HG03045 (cell line): ENCODE measurements around the gene WASF3.

ENCODE experiments used
- ATAC-seq: cut with Tn5 transposase; IDR thresholded peaks from one replicate; pipeline ENCODE4 v1.9.1; 2021; ENCODE audit warnings: mild to moderate bottlenecking, moderate library complexity; ENCODE audit not compliant: unreplicated experiment

The WASF3 gene

GRCh38 chr13:26557393-26558073 is at the start of gene WASF3:
Gene WASF3 (plus strand): TSS chr13:26557683. CDS start chr13:26642271, 84,588 bp downstream.
- peak; percentile 91 for ATAC-seq

- no peak for ATAC-seq
Measured at GRCh38 chr13:26508885-26509284, 48.6 kb upstream of the WASF3 start.

GRCh38 chr13:26509491-26509890 is 48.0 kb upstream of the WASF3 start:
- ATAC-seq = no peak

DNA sequence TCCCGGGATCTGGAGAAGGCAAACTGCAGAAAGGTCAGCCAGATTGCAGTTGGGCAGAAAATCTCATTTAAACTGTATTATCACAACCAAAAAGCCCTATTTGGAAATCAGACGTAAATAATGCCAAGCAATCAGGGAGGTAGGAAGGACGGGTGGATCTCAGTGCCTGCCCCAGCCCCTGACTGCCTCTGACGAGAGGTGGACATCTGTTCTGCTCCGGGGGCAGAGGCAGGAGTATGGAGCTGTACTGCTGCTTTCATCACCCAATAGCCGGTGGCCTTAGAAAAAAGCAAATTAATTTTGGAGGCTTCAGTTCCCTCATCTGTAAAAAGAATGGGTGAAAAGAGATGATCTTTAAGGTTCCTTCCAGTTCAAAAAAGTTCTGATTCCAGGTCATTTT is 43.6 kb upstream of the WASF3 start:
- ATAC-seq = no peak

DNA sequence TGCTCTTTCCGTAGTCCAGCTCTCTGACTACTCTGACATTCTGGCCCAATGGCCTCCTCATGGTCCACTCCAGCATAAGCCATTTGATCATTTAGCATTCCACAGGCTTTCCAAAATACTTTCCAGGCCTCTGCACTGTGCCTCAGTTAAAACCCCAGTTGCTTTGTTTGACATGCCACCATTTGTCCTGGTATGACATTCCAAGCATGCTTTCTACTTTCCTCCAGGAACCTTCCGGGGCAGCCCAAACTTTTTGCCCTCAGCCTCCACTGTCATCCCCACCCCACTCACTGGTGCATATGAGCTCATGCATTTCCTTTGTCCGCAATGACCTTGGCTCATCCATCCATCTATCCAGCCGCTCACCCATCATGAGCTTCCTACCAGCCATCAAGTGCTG is 41.8 kb upstream of the WASF3 start:
- no peak for ATAC-seq

DNA sequence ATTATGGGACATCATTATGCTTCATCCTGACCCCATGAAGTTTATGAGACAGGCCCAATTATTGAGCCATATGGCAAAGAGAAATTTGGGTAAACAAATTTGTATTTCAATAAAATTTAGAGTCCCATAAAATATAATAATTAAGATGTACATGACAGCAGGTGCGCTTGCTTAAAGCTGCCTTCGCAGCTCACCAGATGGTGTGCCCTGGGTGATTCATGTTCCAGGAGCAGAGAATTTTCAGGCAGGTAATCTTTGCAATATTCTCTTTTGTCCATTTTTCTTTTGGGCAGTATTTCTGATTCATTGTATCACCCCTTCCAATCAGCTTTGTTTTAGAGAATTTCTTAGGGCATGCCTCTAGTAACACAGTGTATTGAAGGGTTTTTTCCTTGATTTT is 39.5 kb upstream of the WASF3 start:
- ATAC-seq = no peak

- ATAC-seq = no peak
Measured at GRCh38 chr13:26518451-26518959, 39.0 kb upstream of the WASF3 start.

DNA sequence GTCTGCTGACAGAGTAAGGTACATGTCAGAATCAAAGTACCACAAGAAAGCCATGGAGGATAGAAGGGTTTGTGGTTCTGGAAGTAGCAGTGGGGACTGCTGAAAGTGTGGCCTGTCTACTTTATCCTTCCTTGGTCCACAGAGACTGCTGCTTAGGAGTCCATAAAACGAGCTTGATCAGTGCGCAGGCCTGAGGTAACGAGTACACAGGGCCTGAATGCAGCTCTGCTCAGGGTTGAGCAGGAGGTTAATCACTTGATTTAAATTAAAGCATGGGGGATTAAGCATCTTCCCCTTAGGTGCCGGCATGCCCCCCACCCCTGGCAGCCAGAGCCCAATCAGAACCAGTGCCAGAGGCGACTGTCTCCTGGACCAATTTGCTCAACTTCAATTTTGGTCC is 34.9 kb upstream of the WASF3 start:
- ATAC-seq = no peak

GRCh38 chr13:26523007-26523406 is 34.5 kb upstream of the WASF3 start:
- ATAC-seq = no peak

- ATAC-seq = no peak
Measured at GRCh38 chr13:26525528-26525927, 32.0 kb upstream of the WASF3 start.

DNA sequence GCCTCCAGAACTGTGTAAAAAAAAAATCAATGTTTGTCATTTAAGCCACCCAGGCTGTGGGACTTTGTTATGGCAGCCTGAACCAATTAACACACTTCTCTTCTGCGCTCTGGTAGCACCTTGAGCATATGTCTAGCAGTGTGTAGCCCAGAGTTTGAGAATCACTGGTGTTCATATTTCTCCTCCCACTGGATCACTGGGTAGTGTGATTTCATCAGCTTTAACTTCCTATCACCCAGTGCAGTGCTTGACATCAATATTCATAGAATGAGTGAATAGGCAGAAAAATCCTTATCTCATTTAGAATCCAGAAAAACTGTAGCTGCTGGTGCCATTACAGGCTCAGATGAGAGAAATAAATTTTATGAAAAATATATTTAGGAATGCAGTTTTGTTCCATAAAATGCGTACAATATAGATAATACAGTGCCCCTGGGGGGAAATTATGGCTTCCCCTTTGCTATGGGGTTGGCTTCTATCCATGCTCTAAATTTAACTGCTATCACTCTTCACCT is 30.7 kb upstream of the WASF3 start:
- ATAC-seq = no peak

GRCh38 chr13:26528527-26528926 is 29.0 kb upstream of the WASF3 start:
- ATAC-seq = no peak

DNA sequence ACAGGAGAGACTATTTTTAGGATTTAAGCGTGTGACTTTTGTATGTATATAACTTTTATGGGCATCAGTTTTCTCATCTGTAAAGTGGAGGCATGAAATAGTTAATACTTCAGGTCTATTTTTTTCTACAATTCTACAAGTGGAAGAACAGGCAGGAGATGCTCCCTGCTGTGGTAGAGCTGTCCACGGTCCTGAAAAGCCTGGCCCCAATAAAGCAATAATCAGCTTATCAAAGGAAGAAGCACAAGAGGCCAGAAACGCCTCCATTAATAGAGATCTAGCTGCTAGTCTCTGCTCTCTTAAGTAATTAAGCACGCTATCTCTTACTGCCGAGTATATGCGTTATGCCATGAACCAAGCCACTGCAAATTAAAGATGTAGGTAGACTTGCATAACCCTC is 28.0 kb upstream of the WASF3 start:
- ATAC-seq = no peak

- no peak for ATAC-seq
Measured at GRCh38 chr13:26531742-26532141, 25.7 kb upstream of the WASF3 start.

- ATAC-seq = no peak
Measured at GRCh38 chr13:26534036-26534726, 23.3 kb upstream of the WASF3 start.

DNA sequence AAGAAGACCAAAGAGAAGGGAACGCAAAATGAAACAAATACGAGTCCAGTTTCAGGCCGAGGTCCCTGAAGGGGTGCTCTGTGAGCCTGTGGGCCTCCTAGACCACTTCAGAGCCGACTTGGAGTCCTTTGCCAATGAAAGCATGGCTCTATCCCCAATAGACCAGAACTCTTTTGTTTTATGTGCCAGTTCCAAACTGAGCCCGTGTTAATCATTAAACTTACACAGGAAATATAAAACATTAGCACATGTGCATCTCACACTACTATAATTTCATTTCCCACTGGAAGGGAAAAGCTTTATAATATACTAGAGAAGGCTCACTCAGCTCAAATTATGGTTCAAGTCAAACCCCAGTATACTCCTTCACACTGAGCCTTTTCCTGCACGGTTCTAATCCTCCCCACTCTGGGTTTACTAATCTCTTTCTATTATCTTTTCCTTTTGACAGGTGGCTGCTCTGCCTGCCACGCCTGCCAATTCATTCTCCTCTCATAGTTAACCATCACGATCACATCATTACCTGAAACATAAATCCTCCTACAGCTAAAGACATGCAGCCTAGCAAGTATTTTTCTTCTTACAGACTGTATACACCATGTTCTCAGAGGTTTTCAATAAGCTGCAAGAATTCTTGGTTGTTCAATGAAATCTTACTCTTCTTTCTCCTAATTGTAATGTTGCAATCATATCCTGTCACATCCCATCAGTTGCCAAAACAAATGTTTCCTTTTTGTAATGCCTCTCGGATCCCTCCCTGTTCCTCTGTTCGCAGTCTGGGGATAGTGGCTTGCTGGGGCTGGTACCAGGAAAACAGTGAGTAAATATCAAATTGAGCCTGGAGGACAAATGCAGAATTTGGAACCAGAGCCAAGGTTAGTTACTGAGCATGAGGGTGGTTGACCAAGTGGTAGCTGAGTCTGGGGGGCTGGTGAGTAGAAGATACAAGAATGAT is 18.8 kb upstream of the WASF3 start:
- no peak for ATAC-seq

DNA sequence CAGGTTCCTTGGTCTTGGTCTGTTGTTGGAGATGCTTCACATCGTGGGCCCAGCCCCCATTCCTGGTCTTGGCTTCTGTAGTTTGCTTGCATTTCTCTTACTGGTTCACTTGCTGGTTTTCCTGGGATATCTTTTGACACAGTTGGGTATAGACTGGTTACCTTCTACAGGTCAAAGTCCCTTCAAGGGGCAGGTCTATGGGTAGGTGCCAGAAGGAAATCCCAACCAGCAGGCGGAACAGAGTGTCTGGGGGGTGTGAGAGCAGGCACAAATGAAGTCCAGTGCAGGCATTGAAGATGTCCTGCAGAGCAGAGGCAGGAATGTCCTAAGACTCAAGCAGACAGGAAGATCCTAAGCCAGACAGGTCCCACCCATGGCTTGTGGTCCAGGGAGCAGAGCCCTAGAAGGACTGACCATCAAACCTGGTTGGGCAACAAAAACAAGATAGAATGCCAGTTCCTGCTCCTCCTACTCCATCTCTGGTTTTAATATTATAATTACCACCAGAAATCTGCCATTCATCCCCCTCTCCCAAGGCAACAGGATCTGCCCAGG is 17.7 kb upstream of the WASF3 start:
- ATAC-seq = no peak

- no peak for ATAC-seq
Measured at GRCh38 chr13:26540334-26540733, 17.1 kb upstream of the WASF3 start.

- ATAC-seq = no peak
Measured at GRCh38 chr13:26541041-26541440, 16.4 kb upstream of the WASF3 start.

DNA sequence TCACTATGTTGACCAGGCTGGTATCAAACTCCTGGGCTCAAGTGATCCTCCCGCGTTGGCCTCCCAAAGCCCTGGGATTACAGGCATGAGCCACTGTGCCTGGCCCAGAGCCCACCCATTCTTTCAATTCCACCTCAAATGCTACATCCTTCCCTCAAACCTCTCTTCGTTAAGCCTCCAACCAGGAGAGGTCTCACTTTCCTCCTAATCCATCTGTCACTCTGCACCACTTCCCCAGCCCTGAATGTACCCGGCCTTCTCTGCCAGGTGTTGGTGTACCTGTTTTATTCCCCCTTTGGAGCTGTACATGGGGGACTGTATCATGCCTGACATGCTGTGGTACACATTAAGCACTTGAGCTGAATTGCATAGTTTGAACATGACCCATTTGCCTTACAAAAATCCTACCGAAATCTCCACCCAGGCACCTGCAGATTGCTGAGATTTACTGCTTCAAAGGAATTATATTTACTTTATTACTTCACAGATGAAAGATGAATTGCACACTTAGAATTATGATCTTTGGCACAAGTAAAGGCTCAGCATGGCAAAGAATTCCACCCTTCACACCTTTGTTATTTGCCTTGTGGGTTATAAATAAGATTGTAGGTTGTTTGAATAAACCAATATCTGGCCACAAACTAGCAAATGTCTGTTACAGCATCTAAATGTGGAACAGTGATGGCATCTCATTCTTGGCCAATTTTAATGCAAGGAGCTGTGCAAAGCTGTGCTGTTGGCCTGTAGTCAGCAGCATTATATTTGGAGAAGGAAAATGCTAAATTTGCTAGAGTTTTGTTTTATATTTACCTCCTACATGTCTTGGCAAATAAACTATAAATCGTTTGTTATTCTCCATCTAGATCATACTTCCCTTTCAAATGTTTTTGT is 15.6 kb upstream of the WASF3 start:
- no peak for ATAC-seq
